ENCODE results near the gene SELENOP. TPM values are rescaled to one million over a fixed set of nuclear protein-coding genes. Genes with fewer than 3 reads are reported as not detected.

Gene SELENOP
- total and polyA plus RNA-seq, 2 of the 8 experiments (the other 6 are each of a cell fraction or from before 2014, with no cell fraction given), result 5.5 to 19.4 TPM

GRCh38 chr5:42772265-42772993 is 39.3 kb downstream of the SELENOP start:
- 88% methylated on average over 13 of the region's 13 CpGs; no CpG with 5 or more reads in 1 of the 2 experiments for WGBS, 2 experiments (ENCODE audit: extremely low coverage in 1 of 2, insufficient coverage in 1 of 2, insufficient read length in 1 of 2, insufficient replicate concordance in 2 of 2, low coverage in 1 of 2, low lambda C conversion rate in 2 of 2, missing lambda C conversion rate in 1 of 2)
- no peaks in the 10 kb centered on the region for H3K4me1 ChIP-seq (replicated peaks in 1 of 4; ENCODE audit: control insufficient read depth in 3 of 4, insufficient read depth in 4 of 4, low read length in 3 of 4)
- no peaks in the 10 kb centered on the region for H3K27me3 ChIP-seq (replicated peaks in 1 of 4; ENCODE audit: control insufficient read depth in 3 of 4, extremely low read depth in 1 of 4, insufficient read depth in 3 of 4, low read length in 3 of 4)
- H4K8ac ChIP-seq (ENCODE audit: extremely low read depth, insufficient read depth, low read length), result no peak overlapping the region
- no peak overlapping the region for H2AFZ ChIP-seq (ENCODE audit: low read length)
- no peak overlapping the region for H3K18ac ChIP-seq (ENCODE audit: extremely low read depth, low read length)
- H2BK120ac ChIP-seq (replicated peaks; ENCODE audit: low read depth, low read length), result no peak overlapping the region
- no peak overlapping the region for H3K14ac ChIP-seq (ENCODE audit: insufficient read length)
- TF ChIP-seq GABPA (IDR thresholded peaks at IDR 0.05; ENCODE audit: borderline replicate concordance, insufficient read depth, low read length) (no peak), TEAD4 (IDR thresholded peaks at IDR 0.05; ENCODE audit: low read depth, low read length) (no peak)
- H3K27ac ChIP-seq (ENCODE audit: low read depth, low read length), result no peak overlapping the region
- H4K5ac ChIP-seq (ENCODE audit: insufficient read length, low read depth, low read length), result no peak overlapping the region
- H3K36me3 ChIP-seq (ENCODE audit: control insufficient read depth in 2 of 4, insufficient read depth in 4 of 4, low read length in 3 of 4), result no peaks in the 10 kb centered on the region
- no peak overlapping the region for H2AK5ac ChIP-seq (ENCODE audit: low read depth, low read length)
- H2BK12ac ChIP-seq (ENCODE audit: low read depth, low read length), result no peak overlapping the region
- no peaks in the 10 kb centered on the region for H3K79me1 ChIP-seq (ENCODE audit: low read depth, low read length)
- DNase-seq (ENCODE audit: low read depth in 1 of 2, low spot score in 2 of 2), result no peak
- H3K23ac ChIP-seq (ENCODE audit: insufficient read length), result no peak overlapping the region
- no peaks in the 10 kb centered on the region for H3K23me2 ChIP-seq (ENCODE audit: low read depth, low read length)
- no peaks in the 10 kb centered on the region for H4K20me1 ChIP-seq (replicated peaks in 1 of 2; ENCODE audit: control insufficient read depth in 1 of 2, insufficient read depth in 2 of 2, low read length in 2 of 2)
- no peak overlapping the region for H3K9ac ChIP-seq (replicated peaks in 1 of 4; ENCODE audit: extremely low read depth in 1 of 4, low read depth in 3 of 4, low read length in 3 of 4)
- CTCF ChIA-PET (ENCODE audit: partially characterized antibody), result interaction anchor here (1.0 to 1.4 kb wide), 4 partner anchors 27 to 260 kb away, joined by 3 read pairs; no protein-coding TSS in a partner anchor
- H2BK15ac ChIP-seq (ENCODE audit: low read length), result no peak overlapping the region
- H4K91ac ChIP-seq (replicated peaks; ENCODE audit: insufficient read length, low read length), result no peak overlapping the region
- no peak overlapping the region for H2BK20ac ChIP-seq (ENCODE audit: low read length)
- H2BK5ac ChIP-seq (ENCODE audit: low read depth, low read length), result no peak overlapping the region
- no peaks in the 10 kb centered on the region for H3K9me3 ChIP-seq (ENCODE audit: insufficient read depth in 2 of 2, low read depth in 1 of 2, low read length in 1 of 2)
- no peak overlapping the region for H3K4me2 ChIP-seq (ENCODE audit: insufficient read depth in 1 of 2, low read depth in 2 of 2, low read length in 2 of 2)
- no peak overlapping the region for H3K4me3 ChIP-seq (ENCODE audit: extremely low read depth in 1 of 4, insufficient read depth in 2 of 4, low read depth in 3 of 4, low read length in 4 of 4)
- FAIRE-seq, result no peak
- no peak overlapping the region for H3K56ac ChIP-seq (replicated peaks; ENCODE audit: insufficient read length, low read depth, low read length)
- H3K79me2 ChIP-seq (ENCODE audit: control insufficient read depth in 1 of 2, insufficient read depth in 2 of 2, low read length in 2 of 2), result no peaks in the 10 kb centered on the region
- no peak overlapping the region for H3K4ac ChIP-seq (replicated peaks; ENCODE audit: insufficient read length, low read depth, low read length)
- POLR2A ChIA-PET (ENCODE audit: partially characterized antibody), result no interaction called here
